NCI-H510A (cell line): Measurements from ENCODE around the gene NHP2.

Experiments
- DNase-seq: peaks from one replicate; lab custom pipeline; 2025; lab: John Stamatoyannopoulos, UW

The NHP2 gene

DNA sequence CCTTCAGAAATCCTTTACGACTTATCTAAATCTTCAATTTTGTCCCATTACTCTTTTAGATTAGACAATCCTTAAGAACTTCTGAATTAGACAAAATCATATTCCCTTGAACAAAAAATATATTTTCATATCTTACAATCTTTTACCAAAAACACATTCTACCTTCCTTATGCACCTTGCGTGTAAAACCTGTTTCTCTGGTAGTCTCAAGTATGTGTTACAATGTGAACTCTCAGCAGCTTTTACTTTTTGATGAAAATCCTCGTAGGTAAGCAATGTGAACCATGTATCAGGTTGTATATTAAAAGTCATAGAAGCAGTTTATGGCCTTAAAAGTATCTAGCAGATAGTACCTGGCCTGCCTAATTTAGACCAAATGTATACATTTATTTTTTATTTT is 20.8 kb upstream of the NHP2 start:
- no peak for DNase-seq

DNA sequence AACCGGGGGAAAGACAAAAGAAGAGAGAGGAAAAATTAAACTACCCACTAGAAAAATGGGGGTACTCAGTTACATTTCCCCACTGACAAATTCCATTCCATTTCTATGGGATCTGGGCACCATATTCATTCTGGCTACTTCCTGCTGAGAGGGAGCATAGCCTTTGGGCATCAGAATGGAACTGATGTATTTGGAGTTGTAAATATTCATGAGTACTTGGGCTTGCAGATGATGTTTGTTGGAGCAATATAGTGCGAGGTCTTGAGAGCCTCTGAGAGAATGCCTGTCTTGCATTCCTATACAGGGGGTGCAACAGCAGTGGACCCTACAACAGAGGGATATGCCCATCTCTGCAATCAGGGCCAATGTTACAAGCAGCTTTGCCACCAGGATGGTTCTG is 16.8 kb upstream of the NHP2 start:
- DNase-seq: no peak

DNA sequence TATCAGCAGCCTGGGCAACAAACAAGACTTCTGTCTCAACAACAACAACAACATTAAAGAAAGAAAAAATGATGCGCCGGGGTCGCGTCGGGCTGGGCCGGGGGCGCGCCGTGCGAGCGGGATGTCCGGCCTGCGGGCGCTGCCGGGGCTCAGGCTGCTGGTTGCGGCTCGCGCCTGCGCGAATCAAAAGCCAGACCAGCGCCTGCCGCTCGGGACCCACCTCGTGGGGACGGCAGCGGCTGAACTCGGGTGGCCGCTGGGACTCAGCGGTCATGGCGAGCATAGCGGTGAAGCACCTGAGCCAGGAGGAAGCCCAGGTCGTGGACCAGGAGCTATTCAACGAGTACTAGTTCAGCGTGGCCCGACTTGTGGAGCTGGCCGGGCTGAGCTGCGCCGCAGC is 11.9 kb upstream of the NHP2 start:
- DNase-seq: no peak

DNA sequence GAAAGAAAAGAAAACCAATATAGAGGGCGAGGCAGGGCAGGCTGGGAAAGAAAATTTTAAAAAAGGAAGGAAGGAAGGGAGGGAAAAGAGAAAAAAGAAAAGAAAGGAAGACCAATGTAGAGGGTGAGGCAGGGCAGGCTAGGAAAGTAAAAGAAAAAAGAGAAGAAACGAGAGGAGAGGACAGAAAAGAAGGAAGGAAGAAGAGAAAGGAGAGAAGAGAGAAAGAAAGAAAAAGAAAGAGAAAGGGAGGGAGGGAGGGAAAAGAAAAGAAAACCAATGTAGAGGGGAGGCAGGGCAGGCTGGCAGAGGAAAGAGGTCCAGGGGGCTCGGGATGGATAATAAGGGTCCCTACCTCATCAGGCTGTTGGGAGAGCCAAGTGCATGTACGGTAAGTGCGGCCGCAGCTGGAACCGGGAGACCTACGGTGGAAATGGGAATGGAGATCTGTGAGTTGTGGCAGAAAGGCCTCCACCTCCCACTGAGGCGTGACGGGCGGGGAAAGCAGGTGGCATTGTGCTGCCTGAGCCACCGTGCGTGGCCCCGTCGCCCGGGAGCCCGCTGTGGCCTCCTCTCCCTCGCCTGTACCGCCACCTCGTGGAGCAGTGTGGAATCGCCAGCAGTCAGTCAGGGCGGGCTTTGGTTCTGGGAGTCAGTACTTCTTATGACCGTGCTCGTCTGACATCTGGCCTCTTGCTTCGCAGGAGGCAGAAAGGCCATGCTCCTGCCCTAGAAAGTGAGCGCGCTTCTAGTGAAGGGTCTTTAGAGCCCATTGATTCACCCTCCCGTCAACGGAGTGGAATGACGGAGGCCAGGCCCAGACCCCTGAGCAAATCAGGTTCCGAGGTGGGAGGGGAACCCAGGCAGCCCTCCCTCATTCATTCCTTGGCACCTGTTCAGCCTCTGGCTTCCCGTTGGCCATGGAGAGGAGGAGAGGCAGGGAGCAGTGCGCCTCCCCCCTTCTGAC is 10.4 kb upstream of the NHP2 start:
- peak; percentile 78 for DNase-seq

DNA sequence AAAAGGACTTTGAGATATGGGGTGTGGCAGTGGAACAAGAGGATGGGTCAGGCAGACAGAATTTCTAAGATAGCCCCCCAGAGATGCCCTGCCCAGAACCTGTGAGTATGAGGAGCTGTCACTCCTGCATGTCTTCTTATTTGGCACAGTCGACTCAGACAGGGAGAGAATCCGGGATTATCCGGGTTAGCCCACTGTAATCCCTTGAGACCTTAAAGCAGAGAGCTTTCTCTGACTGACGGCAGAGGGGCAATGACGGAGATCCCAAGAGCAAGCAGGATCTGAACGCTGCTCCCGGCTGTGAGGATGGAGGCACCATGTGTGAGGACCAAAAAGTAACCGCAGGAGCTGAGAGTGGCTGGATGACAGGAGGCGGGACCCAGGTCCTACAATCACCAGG is 8.8 kb upstream of the NHP2 start:
- DNase-seq: no peak

DNA sequence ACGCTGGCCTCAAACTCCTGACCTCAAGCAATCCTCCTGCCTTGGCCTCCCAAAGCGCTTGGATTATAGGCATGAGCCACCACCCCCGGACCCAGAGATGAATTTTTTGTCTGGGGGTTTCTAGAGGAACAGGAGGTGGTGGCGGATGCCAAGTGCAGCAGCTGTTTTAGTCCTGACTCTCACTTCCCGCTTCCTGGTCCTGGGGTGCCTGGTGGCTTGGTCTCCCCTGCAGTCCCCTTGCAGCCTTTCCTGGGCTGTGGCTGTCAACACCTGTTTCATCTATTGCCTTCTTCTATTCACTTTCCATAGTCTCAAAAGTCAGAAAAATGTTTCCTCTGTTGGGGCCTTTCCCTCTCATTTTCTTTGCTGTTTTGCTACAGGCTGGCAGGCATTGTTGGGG is 6.5 kb upstream of the NHP2 start:
- no peak for DNase-seq

DNA sequence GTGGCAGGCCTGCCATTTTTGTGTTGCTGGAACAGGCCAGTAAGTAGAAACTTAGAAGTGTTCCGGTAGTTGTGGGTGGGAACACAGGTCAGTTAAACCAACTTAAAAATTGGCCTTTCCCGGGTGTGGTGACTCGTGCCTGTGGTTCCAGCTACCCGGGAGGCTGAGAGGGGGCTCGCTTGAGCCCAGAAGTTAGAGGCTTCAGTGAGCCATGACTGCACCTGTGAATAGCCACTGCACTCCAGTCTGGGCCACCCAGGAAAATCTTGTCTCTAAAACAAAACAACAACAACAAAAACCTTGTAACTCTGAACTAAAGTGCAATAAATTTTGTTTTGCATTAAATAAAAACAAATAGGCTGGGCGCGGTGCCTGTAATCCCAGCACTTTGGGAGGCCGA is 1.4 kb upstream of the NHP2 start:
- DNase-seq: no peak

DNA sequence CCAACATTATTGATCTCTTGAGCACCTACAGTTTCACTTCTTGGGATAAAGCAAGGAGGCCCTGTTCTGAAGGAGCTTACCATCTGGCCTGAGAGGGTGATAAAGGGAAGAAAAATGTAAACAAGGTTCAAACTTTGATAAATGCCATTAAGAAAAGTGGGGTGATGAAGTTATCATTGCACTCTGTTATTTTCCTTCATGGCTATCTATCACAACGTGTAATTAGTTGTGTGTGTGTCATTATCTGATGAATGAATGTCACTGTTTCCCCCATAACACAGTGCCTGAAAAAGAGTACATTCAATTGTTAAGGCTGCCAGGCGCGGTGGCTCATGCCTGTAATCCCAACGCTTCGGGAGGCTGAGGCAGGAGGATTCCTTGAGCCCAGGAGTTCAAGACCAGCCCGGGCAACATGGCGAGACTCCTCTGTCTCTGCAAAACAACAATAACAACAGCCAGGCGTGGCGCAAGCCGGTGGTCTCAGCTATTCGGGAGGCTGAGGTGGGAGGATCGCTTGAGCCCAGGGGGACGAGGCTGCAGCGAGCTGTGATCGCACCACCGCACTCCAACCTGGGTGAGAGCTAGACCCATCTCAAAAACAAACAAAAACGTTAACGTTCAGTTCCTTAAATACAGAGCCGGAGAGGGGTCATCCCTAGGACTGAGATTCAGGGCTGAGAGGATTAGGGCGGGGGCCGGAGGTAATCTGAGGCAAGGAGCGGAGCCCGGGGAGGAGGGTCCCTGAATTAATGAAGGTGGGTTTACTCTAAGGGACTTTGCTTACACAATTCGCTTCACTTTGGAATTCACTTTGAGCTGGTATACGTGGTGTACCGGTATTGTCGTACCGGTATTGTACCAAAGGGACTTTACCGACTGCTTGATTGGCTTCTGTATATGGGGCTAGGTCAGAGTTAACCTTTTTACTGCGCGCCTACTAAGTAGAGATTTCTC is 917 bp downstream of the NHP2 start:
- no peak for DNase-seq

DNA sequence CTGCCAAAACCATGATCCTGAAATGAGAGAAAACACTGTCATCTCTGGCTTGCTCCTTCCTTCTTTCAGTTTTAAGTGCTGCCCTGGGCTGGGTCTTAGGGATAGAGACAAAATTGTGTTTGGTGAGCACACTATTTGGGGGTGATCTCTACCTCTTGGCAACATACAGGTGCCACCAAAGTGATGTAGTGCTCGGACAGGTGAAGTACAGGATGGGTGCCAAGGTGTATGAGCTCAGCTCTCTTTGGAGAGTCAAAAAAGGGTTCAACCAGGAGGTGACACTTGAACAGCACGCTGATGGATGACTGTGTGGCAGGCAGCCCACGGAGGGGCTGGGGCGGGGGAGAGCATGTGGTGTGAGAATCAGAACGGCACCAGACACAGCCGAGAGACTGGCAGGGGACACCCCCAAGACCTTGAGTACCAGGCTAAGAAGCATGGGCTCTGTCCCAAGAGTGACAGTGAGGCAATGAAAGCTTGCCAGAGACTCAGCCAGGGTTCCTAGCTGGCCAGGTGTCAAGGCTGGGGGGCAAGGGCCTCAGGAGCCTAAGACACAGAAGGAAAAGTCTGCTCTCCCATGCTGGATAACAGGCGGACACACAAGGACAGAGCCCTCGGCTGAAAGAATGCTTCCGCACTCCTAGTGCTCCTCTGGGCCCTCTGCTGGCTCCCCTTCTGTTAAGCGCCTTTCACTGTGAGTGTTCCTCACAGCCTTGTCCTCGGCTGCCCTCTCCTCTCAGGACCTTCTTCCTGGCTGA is 2.5 kb downstream of the NHP2 start:
- DNase-seq: no peak

DNA sequence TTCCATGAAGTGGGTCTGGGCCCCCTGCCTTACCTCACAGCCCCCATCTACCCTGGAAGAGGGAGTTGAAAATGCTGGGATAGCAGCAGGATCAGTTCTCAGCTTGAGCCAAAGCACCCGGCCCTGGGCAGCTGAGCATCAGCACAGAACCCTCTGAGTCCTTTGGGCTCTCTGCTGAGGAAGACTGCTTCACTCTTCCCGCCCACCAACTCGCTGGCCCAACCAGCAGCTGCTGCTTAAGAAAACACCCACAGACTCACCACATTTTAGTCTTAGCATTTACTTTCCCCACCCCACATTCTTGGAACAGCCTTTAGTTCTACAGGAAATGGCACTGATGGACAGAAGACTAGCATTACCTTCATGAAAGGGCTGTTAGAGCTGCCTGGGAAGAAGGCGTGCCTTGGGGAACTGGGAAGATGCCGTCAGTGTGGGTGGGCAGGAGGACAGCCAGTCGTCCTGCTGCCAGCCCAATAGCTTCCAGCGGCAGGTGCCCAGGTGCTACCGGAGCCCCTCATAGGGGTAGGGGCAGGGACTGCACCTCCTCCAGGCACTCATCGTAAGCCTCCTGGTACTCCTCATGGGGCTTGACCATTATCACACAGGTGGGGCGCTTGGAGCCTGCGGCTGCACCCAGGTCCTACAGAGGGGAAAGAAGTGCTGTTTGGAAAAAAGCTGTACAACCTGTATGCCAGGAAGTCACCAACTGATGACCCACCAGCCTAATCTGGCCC is 4.3 kb downstream of the NHP2 start:
- no peak for DNase-seq

DNA sequence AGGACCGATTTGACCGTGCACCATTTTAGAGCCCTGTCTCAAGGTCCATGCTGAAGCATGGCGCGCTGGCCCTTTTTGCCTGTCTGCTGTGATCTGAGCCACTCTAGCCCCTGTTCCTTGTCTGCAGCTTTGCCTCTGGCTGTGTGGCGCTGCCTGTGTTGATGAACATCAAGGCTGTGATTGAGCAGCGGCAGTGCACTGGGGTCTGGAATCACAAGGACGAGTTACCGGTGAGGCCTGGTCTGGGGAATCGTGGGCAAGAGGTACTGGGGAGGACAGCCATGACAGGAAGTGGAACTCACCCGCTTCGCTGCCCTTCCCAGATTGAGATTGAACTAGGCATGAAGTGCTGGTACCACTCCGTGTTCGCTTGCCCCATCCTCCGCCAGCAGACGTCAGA is 6.3 kb downstream of the NHP2 start:
- DNase-seq: no peak

DNA sequence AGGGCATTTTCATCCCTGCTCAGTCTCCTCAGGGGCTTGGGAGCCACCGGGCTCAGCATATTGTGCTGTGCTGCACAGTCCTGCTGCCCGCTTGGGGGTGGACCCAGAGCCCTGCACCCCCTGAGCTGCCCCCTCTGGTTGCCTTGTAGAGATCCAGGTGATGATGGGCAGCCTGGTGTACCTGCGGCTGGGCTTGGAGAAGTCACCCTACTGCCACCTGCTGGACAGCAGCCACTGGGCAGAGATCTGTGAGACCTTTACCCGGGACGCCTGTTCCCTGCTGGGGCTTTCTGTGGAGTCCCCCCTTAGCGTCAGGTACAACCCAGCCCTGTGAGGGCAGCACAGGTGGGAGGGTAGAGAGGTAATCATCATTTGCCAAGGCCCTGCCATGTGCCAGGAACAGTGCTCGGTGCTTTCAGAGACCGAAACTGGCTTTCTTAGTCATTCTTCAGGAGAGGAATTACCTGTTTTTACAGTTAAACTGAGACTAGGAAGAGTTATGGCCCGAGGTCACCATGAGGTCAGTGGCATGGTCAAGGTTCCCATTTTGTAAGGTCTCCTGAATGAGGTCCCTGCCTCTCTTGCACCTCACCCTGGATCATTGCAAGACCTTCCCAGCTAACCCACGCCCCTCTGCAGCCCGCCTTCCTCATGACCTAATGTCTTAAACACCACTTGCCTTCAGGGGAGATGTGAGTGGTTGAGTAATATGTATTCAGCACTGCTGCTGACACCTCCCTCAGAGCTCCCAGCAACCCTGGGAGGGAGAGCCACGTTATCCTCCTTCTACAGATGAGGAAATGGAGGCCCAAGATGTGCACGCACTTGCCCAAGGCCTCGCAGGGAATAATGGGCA is 7.5 kb downstream of the NHP2 start:
- DNase-seq: peak; percentile 35

DNA sequence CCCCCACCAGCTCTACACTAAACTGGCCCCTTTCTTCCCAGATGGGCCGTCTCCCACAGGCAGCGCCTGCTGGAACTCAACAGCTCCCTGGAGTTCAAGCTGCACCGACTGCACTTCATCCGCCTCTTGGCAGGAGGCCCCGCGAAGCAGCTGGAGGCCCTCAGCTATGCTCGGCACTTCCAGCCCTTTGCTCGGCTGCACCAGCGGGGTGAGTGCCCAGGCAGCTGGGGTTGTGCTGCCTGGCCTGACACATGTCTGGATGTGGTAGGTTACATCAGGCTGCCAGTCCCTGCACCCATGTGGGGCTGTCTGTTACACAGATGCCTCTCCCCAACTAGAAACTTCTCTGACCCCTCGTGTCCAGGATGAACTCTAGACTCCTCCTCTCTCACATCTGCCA is 9.8 kb downstream of the NHP2 start:
- DNase-seq: no peak

DNA sequence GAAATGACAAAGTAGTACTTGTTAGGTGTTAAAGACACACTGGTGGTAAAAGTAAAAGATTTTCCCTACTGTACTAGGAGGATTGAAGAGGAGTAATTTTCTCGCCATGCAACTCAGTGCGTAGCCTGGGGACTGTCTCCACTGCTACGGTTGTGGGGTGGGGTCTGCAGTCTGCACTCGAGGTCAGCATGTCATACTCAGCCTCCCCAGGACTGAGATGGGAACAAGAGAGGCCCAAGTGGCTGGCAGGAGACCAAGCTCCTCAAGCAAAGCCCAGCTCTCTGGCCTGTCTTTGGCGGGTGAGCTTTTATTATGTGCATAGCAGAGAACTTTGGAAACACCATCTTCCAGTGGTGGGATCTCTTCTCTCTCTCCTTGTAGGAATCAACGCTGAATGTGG is 10.4 kb downstream of the NHP2 start:
- DNase-seq: no peak

DNA sequence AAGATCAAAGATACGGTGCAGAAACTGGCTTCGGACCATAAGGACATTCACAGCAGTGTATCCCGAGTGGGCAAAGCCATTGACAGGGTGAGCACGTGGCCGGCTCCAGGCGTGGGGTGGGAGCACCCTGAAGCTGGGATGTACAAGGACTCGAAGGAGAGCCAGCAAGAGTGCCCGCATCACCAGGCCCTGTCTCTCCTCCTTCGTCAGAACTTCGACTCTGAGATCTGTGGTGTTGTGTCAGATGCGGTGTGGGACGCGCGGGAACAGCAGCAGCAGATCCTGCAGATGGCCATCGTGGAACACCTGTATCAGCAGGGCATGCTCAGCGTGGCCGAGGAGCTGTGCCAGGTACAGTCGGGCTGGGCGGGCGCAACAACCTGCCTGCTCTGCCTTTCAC is 11.0 kb downstream of the NHP2 start:
- no peak for DNase-seq

DNA sequence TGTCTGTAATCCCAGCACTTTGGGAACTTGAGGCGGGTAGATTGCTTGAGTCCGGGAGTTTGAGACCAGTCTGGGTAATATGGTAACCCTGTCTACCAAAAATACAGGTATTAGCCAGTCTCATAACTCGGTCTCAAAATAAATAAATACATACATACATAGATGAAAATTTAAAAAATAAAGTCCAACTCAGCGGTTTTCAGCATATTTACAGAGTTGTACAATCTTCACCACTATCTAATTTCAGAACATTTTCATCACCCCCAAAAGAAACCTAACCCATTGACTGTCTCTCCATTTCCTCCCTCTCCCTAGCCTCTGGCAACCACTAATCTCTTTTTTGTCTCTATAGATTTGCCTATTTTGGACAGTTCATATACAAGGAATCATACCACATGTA is 12.1 kb downstream of the NHP2 start:
- DNase-seq: no peak

DNA sequence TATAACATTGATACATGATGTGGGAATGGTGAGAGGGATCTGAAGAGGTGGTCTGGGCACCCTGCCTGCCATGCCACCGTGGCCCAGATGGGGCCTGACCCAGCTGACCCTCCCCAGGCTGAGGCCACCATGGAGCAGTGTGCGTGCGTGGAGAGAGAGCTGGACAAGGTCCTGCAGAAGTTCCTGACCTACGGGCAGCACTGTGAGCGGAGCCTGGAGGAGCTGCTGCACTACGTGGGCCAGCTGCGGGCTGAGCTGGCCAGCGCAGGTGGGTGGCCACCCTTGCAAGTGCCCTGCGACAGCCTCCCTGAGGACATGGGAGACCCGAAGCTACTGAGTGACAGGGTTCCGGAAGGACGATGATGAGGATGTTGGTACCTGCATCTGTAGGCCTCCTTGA is 15.7 kb downstream of the NHP2 start:
- DNase-seq: no peak

DNA sequence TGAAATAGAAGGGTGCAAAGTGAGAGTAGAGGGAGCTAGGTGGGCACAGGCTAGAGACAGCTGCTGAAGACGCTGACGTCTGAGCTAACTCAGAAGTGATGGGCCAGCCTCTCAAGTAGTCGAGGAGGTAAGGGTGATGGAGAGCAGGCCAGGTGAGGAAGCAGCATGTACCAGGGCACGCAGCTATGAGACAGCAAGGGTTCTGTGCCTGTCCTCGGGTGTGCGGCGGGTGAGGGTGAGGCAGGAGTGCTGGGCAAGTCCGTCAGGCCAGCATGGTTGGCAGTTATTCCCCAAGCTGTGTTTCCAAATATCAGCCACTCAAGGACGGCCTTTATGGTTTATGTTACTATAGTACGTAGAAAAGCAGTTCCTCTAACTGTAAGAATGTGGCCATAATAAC is 16.7 kb downstream of the NHP2 start:
- no peak for DNase-seq

DNA sequence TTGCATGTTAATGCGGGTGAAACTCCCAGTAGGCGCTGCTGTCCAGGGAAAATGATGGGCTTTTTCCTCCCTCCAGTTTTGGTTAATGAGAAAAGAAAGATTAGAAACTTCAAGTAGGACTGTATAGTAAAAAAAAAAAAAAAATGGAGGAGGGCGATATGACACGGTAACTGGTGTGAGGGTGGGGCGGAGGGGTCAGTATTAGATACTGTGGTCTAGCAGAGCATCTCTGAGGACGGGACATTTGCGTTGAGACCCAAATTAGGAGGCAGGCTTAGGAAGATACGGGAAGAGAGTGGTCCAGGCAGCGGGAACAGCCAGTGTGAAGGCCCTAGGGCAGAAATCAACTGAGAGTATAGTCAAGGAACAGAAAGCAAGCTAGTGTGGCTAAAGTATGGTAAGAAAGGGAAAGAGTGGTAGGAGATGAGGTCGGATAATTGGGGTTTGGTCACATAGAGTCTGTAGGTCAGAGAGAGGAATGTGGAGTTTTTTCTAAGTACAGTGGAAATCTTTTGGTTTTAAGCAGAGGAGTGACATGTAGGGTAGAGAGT is 22.2 kb downstream of the NHP2 start:
- no peak for DNase-seq
